ENCODE results near the gene RFNG. TPM values are rescaled to one million over a fixed set of nuclear protein-coding genes. Genes with fewer than 3 reads are reported as not detected.
A peak's percentile ranks its signal among the peaks of the same experiment; 100 is the strongest.

The RFNG gene
- total and polyA plus RNA-seq, 4 donors = 29.1 to 38.2 (median 36.1) TPM

GRCh38 chr17:82095777-82096708 is 44.4 kb upstream of the RFNG start:
- WGBS, 2 donors = 88 to 93% methylated on average over 34 to 35 of the region's 35 CpGs
- Histone ChIP-seq H3K27me3 (ENCODE audit: control insufficient read depth in 3 of 3, insufficient read depth in 3 of 3, low read length in 2 of 3) (no peaks in the 10 kb centered on the region), H3K36me3 (ENCODE audit: control insufficient read depth in 4 of 4, insufficient read depth in 4 of 4, low read length in 4 of 4) (peaks cover 0 to 45% (median 17%) of the 10 kb centered on the region in 4 donors), H3K9me3 (ENCODE audit: control insufficient read depth in 4 of 4, insufficient read depth in 3 of 4, low read length in 3 of 4) (no peaks in the 10 kb centered on the region), H3K4me3 (peak overlapping the region; percentile 74), H3K4me1 (ENCODE audit: control insufficient read depth in 5 of 5, insufficient read depth in 5 of 5, low read length in 5 of 5) (peaks cover 0 to 24% (median 9%) of the 10 kb centered on the region in 5 donors), H3K27ac (ENCODE audit: low read depth in 1 of 2, low read length in 1 of 2) (peak overlapping the region in 1 of 2 donors; percentile 21), H3K9ac (ENCODE audit: insufficient read depth in 1 of 2, low read length in 2 of 2) (no peak overlapping the region)
- ATAC-seq (ENCODE audit: insufficient read depth, low FRiP score) (no peak), DNase-seq (no peak)
- TF ChIP-seq CTCF (IDR thresholded peaks at IDR 0.05; ENCODE audit: control extremely low read depth, extremely low read depth) = no peak

GRCh38 chr17:82094931-82095776 is 43.5 kb upstream of the RFNG start:
- no peak overlapping the region for H3K27ac ChIP-seq (ENCODE audit: low read depth in 1 of 2, low read length in 1 of 2)
- peaks cover 0 to 54% (median 15%) of the 10 kb centered on the region in 4 donors for H3K36me3 ChIP-seq (ENCODE audit: control insufficient read depth in 4 of 4, insufficient read depth in 4 of 4, low read length in 4 of 4)
- H3K4me3 ChIP-seq = no peak overlapping the region

GRCh38 chr17:82092995-82093751 is 41.6 kb upstream of the RFNG start:
- peaks cover 0 to 74% (median 16%) of the 10 kb centered on the region in 4 donors for H3K36me3 ChIP-seq (ENCODE audit: control insufficient read depth in 4 of 4, insufficient read depth in 4 of 4, low read length in 4 of 4)
- H3K27ac ChIP-seq (ENCODE audit: low read depth in 1 of 2, low read length in 1 of 2) = no peak overlapping the region
- H3K9ac ChIP-seq (ENCODE audit: insufficient read depth in 1 of 2, low read length in 2 of 2) = no peak overlapping the region

More at GRCh38 chr17:82094931-82095776, 43.5 kb upstream of the RFNG start:
- no peak for DNase-seq
- no peak overlapping the region for H3K9ac ChIP-seq (ENCODE audit: insufficient read depth in 1 of 2, low read length in 2 of 2)
- H3K4me1 ChIP-seq (ENCODE audit: control insufficient read depth in 5 of 5, insufficient read depth in 5 of 5, low read length in 5 of 5) = peaks cover 0 to 24% (median 9%) of the 10 kb centered on the region in 5 donors
- no peaks in the 10 kb centered on the region for H3K9me3 ChIP-seq (ENCODE audit: control insufficient read depth in 4 of 4, insufficient read depth in 3 of 4, low read length in 3 of 4)
- no peaks in the 10 kb centered on the region for H3K27me3 ChIP-seq (ENCODE audit: control insufficient read depth in 3 of 3, insufficient read depth in 3 of 3, low read length in 2 of 3)
- TF ChIP-seq CTCF (IDR thresholded peaks at IDR 0.05; ENCODE audit: control extremely low read depth, extremely low read depth) = no peak
- ATAC-seq (ENCODE audit: insufficient read depth, low FRiP score) = no peak
- 88 to 95% methylated on average over 37 of the region's 37 CpGs for WGBS, 2 donors

More at GRCh38 chr17:82092995-82093751, 41.6 kb upstream of the RFNG start:
- WGBS, 2 donors = 96% methylated on average over 40 of the region's 40 CpGs
- Histone ChIP-seq H3K4me1 (ENCODE audit: control insufficient read depth in 5 of 5, insufficient read depth in 5 of 5, low read length in 5 of 5) (peaks cover 0 to 14% (median 0%) of the 10 kb centered on the region in 5 donors), H3K4me3 (no peak overlapping the region), H3K9me3 (ENCODE audit: control insufficient read depth in 4 of 4, insufficient read depth in 3 of 4, low read length in 3 of 4) (no peaks in the 10 kb centered on the region), H3K27me3 (ENCODE audit: control insufficient read depth in 3 of 3, insufficient read depth in 3 of 3, low read length in 2 of 3) (no peaks in the 10 kb centered on the region)
- TF ChIP-seq CTCF (IDR thresholded peaks at IDR 0.05; ENCODE audit: control extremely low read depth, extremely low read depth) = no peak
- DNase-seq (no peak), ATAC-seq (ENCODE audit: insufficient read depth, low FRiP score) (no peak)

All from lung (tissue), 12 donors.